Endothelial cell of umbilical vein (primary cell): Measurements from ENCODE around the gene RPS6KL1. TPM values are rescaled to one million over a fixed set of nuclear protein-coding genes. Genes with fewer than 3 reads are reported as not detected.

ENCODE experiments used
- BruUV-seq: library from RNA; stranded (reverse); fragments of 400-500 nt; replicated peaks from 2 replicates; lab custom pipeline; 2021; lab: Mats Ljungman, UMichigan
- CTCF ChIA-PET: fragments of 300-600, 350-600 bp; sonication (Branson Sonifier 250); formaldehyde crosslinking; loops from one replicate; lab custom pipeline; 2021; ENCODE audit warnings: antibody characterized with exemption, inconsistent platforms; lab: Charles Lee
- POLR2A ChIA-PET: fragments of 300-600, 350-600 bp; sonication (Branson Sonifier 250); formaldehyde crosslinking; loops from one replicate; lab custom pipeline; 2021; ENCODE audit warnings: antibody characterized with exemption, inconsistent platforms; lab: Charles Lee
- DNase-seq: peaks from one replicate; pipeline ENCODE4 v3.0.0-alpha.2; 2011; ENCODE audit warnings: low read depth, low spot score
- FAIRE-seq: peaks from 2 replicates; lab custom pipeline; 2011; peaks lifted over from hg19 to GRCh38; lab: Jason Lieb, UNC
- H2AFZ ChIP-seq: 2 replicates; pipeline ENCODE4 v1.6.0; 2012; ENCODE audit warnings: low read depth, low read length, control low read depth, inconsistent platforms
- H3K27ac ChIP-seq: 2 replicates; pipeline ENCODE4 v1.5.1; 2011; ENCODE audit warnings: low read depth, mild to moderate bottlenecking, control low read depth, low read length, moderate library complexity; ENCODE audit not compliant: insufficient read depth
- H3K27me3 ChIP-seq, 2 experiments: 2 replicates each; pipeline versions ENCODE4 v1.6.0 to v1.6.1; 2011; ENCODE audit warnings: low read length in 2 of 2, mixed read lengths in 1 of 2; ENCODE audit not compliant: control insufficient read depth in 2 of 2, insufficient read depth in 2 of 2
- H3K36me3 ChIP-seq, 2 experiments: 2 replicates in 1 of 2; 3 replicates in 1 of 2; pipeline ENCODE4 v1.5.1; 2011; ENCODE audit warnings: low read length in 2 of 2, mild to moderate bottlenecking in 1 of 2, moderate library complexity in 1 of 2; ENCODE audit not compliant: control insufficient read depth in 2 of 2, insufficient read depth in 2 of 2; ENCODE audit errors: extremely low read depth in 1 of 2
- H3K4me1 ChIP-seq: 3 replicates; pipeline ENCODE4 v1.5.1; 2011; ENCODE audit warnings: mild to moderate bottlenecking, low read length; ENCODE audit not compliant: control insufficient read depth, insufficient read depth; ENCODE audit errors: extremely low read depth
- H3K4me2 ChIP-seq: 2 replicates; pipeline ENCODE4 v1.6.1; 2011; ENCODE audit warnings: low read length, control low read depth, mixed read lengths; ENCODE audit not compliant: insufficient read depth
- H3K4me3 ChIP-seq, 3 experiments: fragments of 200-600 bp in 1 of 3; sonication (generic), shearing (Covaris generic) in 1 of 3; replicated peaks in 1 of 3; 2 replicates each; pipeline ENCODE4 v1.5.1; 2011 to 2016; ENCODE audit warnings: control low read depth in 3 of 3, low read length in 3 of 3, mild to moderate bottlenecking in 2 of 3, inconsistent platforms in 1 of 3, low read depth in 1 of 3, moderate library complexity in 1 of 3; ENCODE audit not compliant: insufficient read depth in 1 of 3
- H3K79me2 ChIP-seq: 2 replicates; pipeline ENCODE4 v1.6.0; 2012; ENCODE audit warnings: low read length, inconsistent platforms; ENCODE audit not compliant: control insufficient read depth, insufficient read depth
- H3K9ac ChIP-seq: replicated peaks from 2 replicates; pipeline ENCODE3; 2011; ENCODE audit warnings: low read length, control low read depth; ENCODE audit not compliant: insufficient read depth; ENCODE audit errors: extremely low read depth
- H3K9me1 ChIP-seq: replicated peaks from 3 replicates; pipeline ENCODE4 v1.6.0; 2011; ENCODE audit warnings: mild to moderate bottlenecking, low read length; ENCODE audit not compliant: control insufficient read depth, insufficient read depth; ENCODE audit errors: extremely low read depth
- H3K9me3 ChIP-seq: replicated peaks from 2 replicates; pipeline ENCODE4 v1.5.1; 2012; ENCODE audit warnings: low read length, inconsistent platforms; ENCODE audit not compliant: control insufficient read depth, insufficient read depth
- H4K20me1 ChIP-seq: replicated peaks from 2 replicates; pipeline ENCODE3; 2011; ENCODE audit warnings: mild to moderate bottlenecking, low read length; ENCODE audit not compliant: control insufficient read depth, insufficient read depth; ENCODE audit errors: extremely low read depth
- CTCF ChIP-seq, 2 donors: IDR thresholded peaks; 1 replicate in 1 of 2; 2 replicates in 1 of 2; pipeline ENCODE4 v1.5.1; 2011; ENCODE audit warnings: low read length in 2 of 2, mild to moderate bottlenecking in 2 of 2, moderate library complexity in 2 of 2, control low read depth in 1 of 2, inconsistent platforms in 1 of 2, low read depth in 1 of 2; ENCODE audit not compliant: insufficient read depth in 1 of 2; ENCODE audit errors: extremely low read depth in 1 of 2
- GATA2 ChIP-seq: IDR thresholded peaks from 2 replicates; pipeline ENCODE4 v1.7.0; 2011; ENCODE audit warnings: low read depth, mild to moderate bottlenecking, moderate library complexity, mixed read lengths, low read length; ENCODE audit not compliant: insufficient read length, insufficient read depth
- JUN ChIP-seq: IDR thresholded peaks from 2 replicates; pipeline ENCODE4 v1.6.1; 2011; ENCODE audit warnings: borderline replicate concordance, low read depth; ENCODE audit not compliant: insufficient read length, insufficient read depth
- MYC ChIP-seq: IDR thresholded peaks from one replicate; pipeline ENCODE4 v1.6.1; 2011; ENCODE audit warnings: mild to moderate bottlenecking, low read depth, low read length
- POLR2A ChIP-seq: IDR thresholded peaks from 2 replicates; pipeline ENCODE4 v1.6.1; 2012; ENCODE audit warnings: low read depth, mild to moderate bottlenecking, control low read depth, low read length
- POLR2AphosphoS5 ChIP-seq: IDR thresholded peaks from 2 replicates; pipeline ENCODE4 v1.6.1; 2012; ENCODE audit warnings: low read depth, mild to moderate bottlenecking, control low read depth, low read length, moderate library complexity; ENCODE audit not compliant: insufficient read depth
- dilution Hi-C: fragments of 300-500 bp; cut with MboI; formaldehyde crosslinking; loops from one replicate; pipeline ENCODE4 v1.15.0; 2019; ENCODE audit warnings: low sequenced_read_pairs; ENCODE audit not compliant: extremely low pct_ligation_motif_present
- intact Hi-C: fragments of 100-400 bp; cut with micrococcal nuclease; formaldehyde crosslinking; loops from one replicate; pipeline ENCODE4 v1.10.0; 2022
- polyA plus RNA-seq, 4 experiments: library from polyadenylated mRNA; depleted of rRNA in 3 of 4; stranded (reverse) in 3 of 4; unstranded in 1 of 4; fragments of >200 nt; gene quantifications; 2 replicates each; pipeline versions ENCODE4 v1.2.1 to v1.2.3, GENCODE V29; 2011 to 2012; ENCODE audit warnings: missing spikeins in 1 of 4
- total RNA-seq: library from RNA; stranded (reverse); gene quantifications from 2 replicates; pipeline ENCODE4 v1.2.3, GENCODE V29; 2021

RPS6KL1 gene
- total and polyA plus RNA-seq, 2 donors (not counting 3 experiments of a cell fraction or from before 2014, with no cell fraction given), result 10.2 to 23.8 TPM

- BruUV-seq, result no TSS peak
Observed at GRCh38 chr14:74858022-74858421, 65.0 kb downstream of the RPS6KL1 start.

More at GRCh38 chr14:74858022-74858421, 65.0 kb downstream of the RPS6KL1 start:
- ChIA-PET CTCF (interaction anchor here (1.5 to 12.3 kb wide), 3 partner anchors 19 to 249 kb away, joined by 4 to 468 read pairs (median 245); partner anchors contain the start of genes DLST and PROX2), POLR2A (no interaction called here)
- Histone ChIP-seq H3K9me3 (no peaks in the 10 kb centered on the region), H3K27me3 (no peaks in the 10 kb centered on the region), H3K9me1 (no peaks in the 10 kb centered on the region), H2AFZ (no peak overlapping the region), H4K20me1 (no peaks in the 10 kb centered on the region), H3K36me3 (no peaks in the 10 kb centered on the region), H3K4me3 (no peak overlapping the region), H3K4me2 (no peak overlapping the region), H3K27ac (no peak overlapping the region), H3K9ac (no peak overlapping the region), H3K79me2 (no peaks in the 10 kb centered on the region), H3K4me1 (no peaks in the 10 kb centered on the region)
- intact Hi-C loops (no loop called here), dilution Hi-C loops (no loop called here)
- no peak for TF ChIP-seq POLR2A
- TF ChIP-seq JUN, result no peak
- no peak for TF ChIP-seq MYC
- no peak for TF ChIP-seq POLR2AphosphoS5
- no peak for TF ChIP-seq CTCF (IDR thresholded peaks at IDR 0.05; ENCODE audit: extremely low read depth in 1 of 2, insufficient read depth in 1 of 2, low read depth in 1 of 2, low read length in 2 of 2)
- no peak for TF ChIP-seq GATA2
- DNase-seq, result no peak
- no peak for FAIRE-seq
